D341Med (cell line): ENCODE measurements around the gene KCNH8.
"Not testable (repeated sequence)": the region's sequence is repeated elsewhere in the genome, so short reads cannot be mapped to it uniquely, and the experiment has no call there.

ENCODE experiments used
- DNase-seq: peaks from one replicate; pipeline ENCODE4 v3.0.0; 2012; ENCODE audit warnings: low spot score

KCNH8 gene

GRCh38 chr3:19183584-19183983 is 35.3 kb downstream of the KCNH8 start:
- no peak for DNase-seq

- DNase-seq = no peak
Measured at GRCh38 chr3:19190126-19190525, 41.8 kb downstream of the KCNH8 start.

DNA sequence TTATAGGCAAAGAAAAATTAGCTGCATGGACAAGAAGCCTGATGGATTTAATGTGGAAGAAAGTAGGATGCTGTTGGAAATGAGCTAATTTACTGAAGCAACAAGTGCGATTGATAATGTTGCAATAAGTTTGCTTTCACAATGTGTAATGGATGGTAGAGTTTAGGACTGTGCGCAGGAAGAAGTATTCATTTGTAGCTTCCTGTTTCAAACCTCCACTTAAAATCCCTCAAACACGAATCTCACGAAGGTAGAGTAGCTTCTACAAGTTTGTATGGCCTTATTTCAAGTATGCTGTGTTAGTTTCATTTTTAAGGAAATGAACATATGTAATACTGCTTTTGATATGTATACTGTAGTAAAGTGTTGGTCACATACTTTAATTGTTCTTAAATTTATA is 42.3 kb downstream of the KCNH8 start:
- no peak for DNase-seq

- DNase-seq = no peak
Measured at GRCh38 chr3:19199131-19199530, 50.8 kb downstream of the KCNH8 start.

- DNase-seq = no peak
Measured at GRCh38 chr3:19202303-19202702, 54.0 kb downstream of the KCNH8 start.

GRCh38 chr3:19202754-19203153 is 54.4 kb downstream of the KCNH8 start:
- DNase-seq = no peak

DNA sequence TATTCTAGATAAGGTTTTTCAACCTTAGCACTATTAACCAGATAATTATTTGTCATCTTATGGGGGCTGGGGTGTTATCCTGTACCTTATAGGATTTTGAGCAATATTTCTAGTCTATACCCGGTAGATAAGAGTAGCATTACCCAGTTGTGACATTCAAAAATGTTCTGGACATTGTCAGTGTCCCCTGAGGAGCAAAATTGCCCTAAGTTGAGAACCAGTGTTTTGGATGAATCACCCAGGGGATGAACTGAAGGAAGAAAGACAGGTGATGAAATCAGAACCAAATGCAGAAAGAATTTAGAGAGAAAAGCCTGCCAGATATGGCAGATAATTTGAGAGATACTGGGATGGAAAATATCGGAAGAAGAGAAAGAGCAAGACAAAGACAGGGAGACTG is 58.2 kb downstream of the KCNH8 start:
- DNase-seq = no peak

GRCh38 chr3:19213603-19214220 is 65.4 kb downstream of the KCNH8 start:
- DNase-seq = no peak

GRCh38 chr3:19215427-19215826 is 67.1 kb downstream of the KCNH8 start:
- DNase-seq = no peak

- DNase-seq = no peak
Measured at GRCh38 chr3:19216669-19217337, 68.5 kb downstream of the KCNH8 start.

DNA sequence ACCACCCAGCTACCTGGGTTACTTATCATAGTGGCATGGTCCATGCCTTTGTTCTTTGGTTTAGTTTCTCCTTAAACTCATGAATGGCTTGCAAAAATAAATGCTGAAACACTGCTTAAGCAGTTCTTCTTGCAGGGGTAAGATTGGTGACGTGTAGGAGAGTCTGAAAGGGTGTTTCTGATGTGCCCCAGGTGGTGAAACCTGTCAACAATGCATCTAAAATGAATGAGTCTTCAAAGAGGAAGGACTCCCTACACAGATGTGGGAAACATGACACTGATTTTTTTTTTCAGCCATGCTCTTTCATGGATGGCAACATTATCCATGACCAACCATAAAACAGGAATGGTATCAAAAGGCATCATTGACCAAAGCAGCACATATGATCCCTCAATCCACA is 72.0 kb downstream of the KCNH8 start:
- DNase-seq = no peak

DNA sequence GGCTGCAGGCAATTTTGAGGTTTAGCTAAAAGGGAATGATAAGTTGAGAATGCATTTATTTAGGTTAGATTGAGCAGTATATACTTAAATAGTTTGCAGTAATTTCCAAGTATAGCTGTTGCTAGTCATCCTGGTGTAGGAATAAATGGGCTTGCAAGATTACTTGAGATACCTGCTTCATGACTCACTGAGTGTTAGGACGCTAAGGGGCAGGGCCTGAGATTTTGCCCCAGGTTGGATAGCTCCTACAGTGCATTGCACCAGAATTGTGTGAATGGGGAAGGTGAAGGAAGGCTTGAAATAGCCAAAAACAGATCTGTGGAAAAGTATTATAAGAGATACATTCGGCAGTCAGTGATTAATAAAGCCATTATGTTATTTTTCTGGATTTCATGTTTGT is 72.8 kb downstream of the KCNH8 start:
- no peak for DNase-seq

DNA sequence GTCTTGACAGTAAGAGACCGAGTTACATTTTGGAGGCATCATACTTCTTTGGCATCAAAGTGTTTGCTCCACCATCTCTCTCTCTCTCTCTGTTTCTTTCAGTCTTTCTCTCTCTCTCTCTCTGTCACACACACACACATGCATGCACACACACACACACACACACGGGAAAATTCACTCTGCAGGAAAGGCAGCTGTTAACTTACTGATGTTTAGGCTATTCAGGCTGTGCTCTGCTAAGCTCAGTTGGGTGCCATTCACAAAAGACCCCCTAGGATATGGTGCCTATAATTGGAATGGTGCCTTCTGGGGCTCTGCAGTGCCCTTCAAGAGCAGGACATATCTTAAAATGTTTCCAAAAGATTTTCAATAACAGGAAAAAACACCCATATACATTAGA is 78.2 kb downstream of the KCNH8 start:
- DNase-seq = no peak

- no peak for DNase-seq
Measured at GRCh38 chr3:19228167-19228566, 79.9 kb downstream of the KCNH8 start.

DNA sequence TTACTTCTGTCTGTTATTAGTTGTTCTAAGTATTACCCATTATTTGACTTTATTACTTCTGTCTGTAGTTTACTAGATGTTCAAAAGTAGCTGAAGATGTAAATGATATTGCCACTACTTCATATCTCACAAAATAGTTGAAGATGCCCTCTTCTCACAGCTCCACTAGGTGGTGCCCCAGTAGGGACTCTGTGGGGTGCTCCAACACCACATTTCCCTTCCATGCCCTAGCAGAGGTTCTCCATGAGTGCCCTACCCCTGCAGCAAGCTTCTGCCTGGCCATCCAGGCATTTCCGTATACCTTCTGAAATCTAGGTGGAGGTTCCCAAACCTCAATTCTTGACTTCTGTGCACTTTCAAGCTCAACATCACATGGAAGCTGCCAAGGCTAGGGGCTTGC is 80.8 kb downstream of the KCNH8 start:
- DNase-seq = no peak

GRCh38 chr3:19229881-19230280 is 81.6 kb downstream of the KCNH8 start:
- not testable (repeated sequence) for DNase-seq

DNA sequence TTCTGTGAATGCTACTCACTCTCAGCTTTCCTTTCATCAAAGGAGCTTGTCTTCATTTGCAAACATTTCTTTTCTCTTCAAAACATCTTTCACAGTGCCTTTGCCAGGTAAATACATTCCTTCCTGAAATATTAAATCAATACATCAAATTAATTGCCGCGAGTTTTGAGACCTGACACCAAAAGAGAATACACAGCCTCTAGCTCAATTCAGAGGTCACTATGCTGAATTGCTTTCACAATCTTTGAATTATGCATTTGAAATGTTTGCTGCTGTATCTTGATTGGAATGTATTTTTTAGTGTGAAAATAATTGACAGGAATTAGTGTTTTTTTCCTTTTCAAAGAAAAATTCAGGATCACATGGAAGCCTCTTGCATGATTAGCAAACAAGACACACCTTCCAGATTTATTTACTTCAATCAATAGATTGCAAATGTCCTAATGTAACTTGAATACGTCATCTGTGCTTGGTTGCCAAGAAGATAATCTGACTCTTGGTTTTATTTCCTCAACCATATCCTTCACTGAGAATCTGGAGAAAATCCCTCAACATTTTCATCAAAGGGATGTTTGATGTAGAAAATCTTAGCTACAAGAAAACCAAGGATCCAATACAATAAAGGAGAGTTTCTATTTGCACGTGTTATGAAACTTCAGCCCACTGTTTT is 83.6 kb downstream of the KCNH8 start:
- DNase-seq = no peak

DNA sequence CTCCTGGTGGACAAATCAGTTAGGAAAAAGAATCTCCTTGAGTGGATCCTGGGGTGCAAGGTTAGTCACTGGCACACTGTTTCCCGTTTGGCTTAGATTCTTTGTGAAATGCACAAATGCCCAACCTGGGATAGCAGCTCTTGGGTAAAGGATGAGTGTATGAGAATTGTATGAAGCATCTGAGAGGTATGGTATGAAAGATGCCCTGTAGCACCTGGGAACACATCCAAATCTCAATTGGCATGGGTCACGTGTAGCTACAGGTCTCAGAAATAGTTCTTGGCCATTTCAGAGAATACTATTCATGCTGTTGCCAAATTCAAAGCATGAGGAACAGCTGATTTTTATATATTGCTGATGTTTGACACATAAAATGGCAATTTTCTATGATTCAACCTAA is 84.3 kb downstream of the KCNH8 start:
- no peak for DNase-seq

DNA sequence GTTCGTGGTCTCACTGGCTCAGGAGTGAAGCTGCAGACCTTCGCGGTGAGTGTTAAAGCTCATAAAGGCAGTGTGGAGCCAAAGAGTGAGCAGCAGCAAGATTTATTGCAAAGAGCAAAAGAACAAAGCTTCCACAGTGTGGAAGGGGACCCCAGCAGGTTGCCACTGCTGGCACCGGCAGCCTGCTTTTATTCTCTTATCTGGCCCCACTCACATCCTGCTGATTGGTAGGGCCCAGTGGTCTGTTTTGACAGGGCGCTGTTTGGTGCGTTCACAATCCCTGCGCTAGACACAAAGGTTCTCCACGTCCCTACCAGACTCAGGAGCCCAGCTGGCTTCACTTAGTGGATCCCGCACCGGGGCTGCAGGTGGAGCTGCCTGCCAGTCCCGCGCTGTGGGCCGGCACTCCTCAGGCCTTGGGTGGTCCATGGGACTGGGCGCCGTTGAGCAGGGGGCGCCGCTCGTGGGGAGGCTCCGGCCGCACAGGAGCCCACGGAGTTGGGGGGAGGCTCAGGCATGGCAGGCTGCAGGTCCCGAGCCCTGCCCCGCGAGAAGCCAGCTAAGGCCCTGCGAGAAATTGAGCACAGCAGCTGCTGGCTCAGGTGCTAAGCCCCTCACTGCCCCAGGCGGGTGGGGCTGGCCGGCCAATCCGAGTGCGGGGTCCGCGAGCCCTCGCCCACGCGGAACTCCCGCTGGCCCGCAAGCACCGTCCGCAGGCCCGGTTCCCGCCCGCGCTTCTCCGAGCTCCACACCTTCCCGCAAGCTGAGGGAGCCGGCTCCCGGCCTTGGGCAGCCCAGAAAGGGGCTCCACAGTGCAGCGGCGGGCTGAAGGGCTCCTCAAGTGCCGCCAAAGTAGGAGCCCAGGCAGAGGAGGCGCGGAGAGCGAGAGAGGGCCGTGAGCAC is 85.8 kb downstream of the KCNH8 start:
- DNase-seq = not testable (repeated sequence)

GRCh38 chr3:19248143-19248542 is 99.8 kb downstream of the KCNH8 start:
- no peak for DNase-seq

GRCh38 chr3:19248767-19249166 is 100.5 kb downstream of the KCNH8 start:
- no peak for DNase-seq

DNA sequence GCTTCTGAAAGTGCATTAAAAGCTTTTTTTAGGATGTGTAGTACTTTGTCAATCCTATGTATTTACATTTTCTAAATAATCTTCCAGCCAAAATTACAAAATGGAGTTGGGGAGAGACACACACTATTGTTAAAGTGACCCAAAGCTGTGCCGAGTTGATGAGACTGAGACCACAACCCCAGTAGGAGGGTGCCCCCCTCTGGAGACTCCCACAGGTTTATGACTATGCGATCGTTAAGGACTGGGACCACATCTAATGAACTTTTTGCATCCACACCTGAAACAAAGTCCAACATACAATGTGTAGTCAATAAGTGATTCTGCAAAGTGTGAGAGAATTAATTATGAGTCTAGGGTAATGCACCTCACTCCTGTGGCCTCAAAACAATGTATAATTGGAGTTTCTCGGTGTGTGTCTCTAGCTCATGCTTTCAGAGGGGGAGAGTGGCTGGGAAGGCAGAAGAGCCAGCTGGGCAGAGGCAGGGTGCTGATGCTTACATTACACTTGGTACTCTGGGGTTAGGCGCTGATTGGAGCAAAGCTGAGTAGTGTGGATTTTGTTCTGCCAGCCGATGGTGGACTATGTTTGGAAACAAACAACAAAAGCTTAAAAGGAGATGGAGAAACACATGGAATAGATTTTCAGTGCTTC is 102.8 kb downstream of the KCNH8 start:
- no peak for DNase-seq
